Measurements from ENCODE around the gene FCHO1. TPM values are rescaled to one million over a fixed set of nuclear protein-coding genes. Genes with fewer than 3 reads are reported as not detected.
A peak's percentile ranks its signal among the peaks of the same experiment; 100 is the strongest.

FCHO1 gene
- total and polyA plus RNA-seq, 12 donors: 0.91 to 7.1 (median 2.9) TPM

DNA sequence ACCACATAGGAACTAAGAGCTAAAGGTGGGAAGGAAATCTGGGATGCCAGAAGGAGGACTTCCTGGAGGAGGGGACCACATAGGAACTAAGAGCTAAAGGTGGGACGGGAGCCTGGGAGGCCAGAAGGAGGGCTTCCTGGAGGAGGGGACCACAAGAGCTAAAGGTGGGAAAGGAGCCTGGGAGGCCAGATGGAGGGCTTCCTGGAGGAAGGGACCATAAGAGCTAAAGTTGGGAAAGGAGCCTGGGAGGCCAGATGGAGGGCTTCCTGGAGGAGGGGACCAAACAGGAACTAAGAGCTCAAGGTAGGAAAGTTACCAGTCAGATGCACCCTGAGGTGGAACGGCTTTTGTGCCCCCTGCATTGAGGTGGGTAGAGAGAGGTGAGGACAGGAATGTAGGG lies 9.8 kb upstream of the FCHO1 start:
- Histone ChIP-seq H3K36me3 (replicated peaks in 1 of 2) (no peaks in the 10 kb centered on the region), H3K4me3 (no peak overlapping the region), H3K4me1 (replicated peaks in 1 of 2) (no peaks in the 10 kb centered on the region), H3K27ac (no peak overlapping the region), H3K27me3 (no peaks in the 10 kb centered on the region), H3K9me3 (replicated peaks in 1 of 3) (no peaks in the 10 kb centered on the region)
- WGBS, 4 donors: 87 to 100% (median 93%) methylated on average over 2 of the region's 2 CpGs
- TF ChIP-seq, protein P1, sequence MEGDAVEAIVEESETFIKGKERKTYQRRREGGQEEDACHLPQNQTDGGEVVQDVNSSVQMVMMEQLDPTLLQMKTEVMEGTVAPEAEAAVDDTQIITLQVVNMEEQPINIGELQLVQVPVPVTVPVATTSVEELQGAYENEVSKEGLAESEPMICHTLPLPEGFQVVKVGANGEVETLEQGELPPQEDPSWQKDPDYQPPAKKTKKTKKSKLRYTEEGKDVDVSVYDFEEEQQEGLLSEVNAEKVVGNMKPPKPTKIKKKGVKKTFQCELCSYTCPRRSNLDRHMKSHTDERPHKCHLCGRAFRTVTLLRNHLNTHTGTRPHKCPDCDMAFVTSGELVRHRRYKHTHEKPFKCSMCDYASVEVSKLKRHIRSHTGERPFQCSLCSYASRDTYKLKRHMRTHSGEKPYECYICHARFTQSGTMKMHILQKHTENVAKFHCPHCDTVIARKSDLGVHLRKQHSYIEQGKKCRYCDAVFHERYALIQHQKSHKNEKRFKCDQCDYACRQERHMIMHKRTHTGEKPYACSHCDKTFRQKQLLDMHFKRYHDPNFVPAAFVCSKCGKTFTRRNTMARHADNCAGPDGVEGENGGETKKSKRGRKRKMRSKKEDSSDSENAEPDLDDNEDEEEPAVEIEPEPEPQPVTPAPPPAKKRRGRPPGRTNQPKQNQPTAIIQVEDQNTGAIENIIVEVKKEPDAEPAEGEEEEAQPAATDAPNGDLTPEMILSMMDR (IDR thresholded peaks at IDR 0.05): no peak
- no peak for TF ChIP-seq POLR2A (IDR thresholded peaks at IDR 0.05)
- no peak for DNase-seq
- intact Hi-C loops (cut with DNase I): no loop called here

DNA sequence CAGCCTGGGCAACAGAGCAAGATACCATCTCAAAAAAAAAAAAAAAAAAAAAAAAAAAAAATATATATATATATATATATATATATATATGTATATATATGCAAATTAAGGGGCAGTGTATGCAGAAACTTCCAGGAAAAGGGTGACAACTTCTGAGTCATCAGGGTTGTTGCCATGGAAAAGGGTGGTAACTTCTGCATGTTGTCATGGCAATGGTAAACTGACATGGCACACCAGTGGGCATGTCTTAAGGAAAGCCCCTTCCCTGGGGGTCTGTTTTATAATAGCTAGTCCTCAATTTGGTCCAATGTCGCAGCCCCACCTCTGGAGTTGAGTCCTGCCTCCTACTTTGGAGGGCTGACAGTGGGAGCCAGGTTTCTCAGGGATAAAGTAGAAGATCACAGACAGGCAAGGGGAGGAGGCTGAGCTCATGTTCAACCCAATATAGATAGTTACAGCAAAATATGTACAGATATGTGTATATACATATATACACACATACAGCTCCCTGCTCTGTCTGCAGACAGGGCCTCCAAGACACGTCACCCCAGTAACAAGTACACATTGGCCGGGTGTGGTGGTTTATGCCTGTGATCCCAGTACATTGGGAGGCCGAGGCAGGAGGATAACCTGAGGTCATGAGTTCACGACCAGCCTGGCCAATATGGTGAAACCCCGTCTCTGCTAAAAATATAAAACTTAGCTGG lies 7.2 kb upstream of the FCHO1 start:
- no peaks in the 10 kb centered on the region for H3K27me3 ChIP-seq
- intact Hi-C loops (cut with DNase I): no loop called here
- peaks cover 5 to 7% of the 10 kb centered on the region in 2 donors for H3K4me1 ChIP-seq (replicated peaks in 1 of 2)
- TF ChIP-seq POLR2A (IDR thresholded peaks at IDR 0.05): no peak
- TF ChIP-seq, protein P1 (IDR thresholded peaks at IDR 0.05): no peak
- no peaks in the 10 kb centered on the region for H3K36me3 ChIP-seq (replicated peaks in 1 of 2)
- no peak for DNase-seq
- no peak overlapping the region for H3K27ac ChIP-seq
- H3K9me3 ChIP-seq (replicated peaks in 1 of 3): no peaks in the 10 kb centered on the region
- H3K4me3 ChIP-seq: no peak overlapping the region
- WGBS, 4 donors: 73 to 87% (median 82%) methylated on average over 6 of the region's 6 CpGs

DNA sequence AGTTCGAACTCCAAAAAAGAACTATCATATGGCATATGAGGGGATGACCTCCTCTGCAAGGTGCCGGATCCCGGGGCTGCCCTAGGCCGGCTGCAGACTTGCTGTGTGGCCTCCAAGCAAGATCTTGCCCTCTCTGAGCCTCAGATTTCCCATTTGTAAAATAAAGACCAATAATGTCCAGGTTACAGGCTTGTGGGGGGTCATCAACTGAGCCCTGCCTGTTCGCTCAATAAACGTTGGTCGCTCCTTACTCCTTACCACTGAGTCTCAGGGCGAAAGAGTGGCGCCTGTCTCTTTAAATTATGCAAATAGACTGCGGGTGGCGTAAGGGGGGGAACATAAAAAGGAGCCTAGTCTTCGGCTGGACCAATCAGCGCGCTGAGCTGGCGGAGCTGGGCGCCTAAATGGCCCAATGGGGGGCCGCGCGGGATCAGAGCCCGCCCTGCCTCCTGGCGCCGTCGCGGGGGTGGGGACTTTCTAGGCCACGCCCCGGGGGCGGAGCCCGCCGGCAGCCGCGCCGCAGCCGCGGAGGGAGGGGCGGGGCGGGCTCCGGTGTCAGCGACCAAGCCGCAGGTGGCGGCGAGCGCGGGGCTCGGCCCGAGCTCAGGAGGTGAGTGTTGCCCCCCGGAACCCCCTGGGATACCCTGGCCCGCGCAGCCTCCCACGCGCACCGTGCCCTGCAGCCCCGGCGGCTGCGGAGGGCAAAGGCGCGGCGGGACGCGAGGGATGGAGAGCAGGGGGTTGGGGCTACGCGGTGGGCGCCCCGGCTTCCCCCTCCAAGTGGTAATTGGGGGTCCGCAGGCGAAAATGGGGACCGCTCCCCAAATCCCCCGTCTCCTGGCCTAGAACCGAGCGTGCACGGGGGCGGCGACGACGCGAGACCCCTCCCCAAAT lies 3.8 kb upstream of the FCHO1 start:
- H3K9me3 ChIP-seq (replicated peaks in 1 of 3): no peaks in the 10 kb centered on the region
- H3K36me3 ChIP-seq (replicated peaks in 1 of 2): no peaks in the 10 kb centered on the region
- 5 to 21% (median 14%) methylated on average over 8 to 74 of the region's 75 CpGs for WGBS, 4 donors
- peak overlapping the region in 1 of 4 donors; percentile 48 for H3K4me3 ChIP-seq
- H3K27me3 ChIP-seq: no peaks in the 10 kb centered on the region
- intact Hi-C loops (cut with DNase I): no loop called here
- DNase-seq: peak; percentile 93 to 98 (median 96)
- peaks cover 9 to 18% of the 10 kb centered on the region in 2 donors for H3K4me1 ChIP-seq (replicated peaks in 1 of 2)
- TF ChIP-seq, protein P1 (IDR thresholded peaks at IDR 0.05): no peak
- no peak for TF ChIP-seq POLR2A (IDR thresholded peaks at IDR 0.05)
- no peak overlapping the region for H3K27ac ChIP-seq

DNA sequence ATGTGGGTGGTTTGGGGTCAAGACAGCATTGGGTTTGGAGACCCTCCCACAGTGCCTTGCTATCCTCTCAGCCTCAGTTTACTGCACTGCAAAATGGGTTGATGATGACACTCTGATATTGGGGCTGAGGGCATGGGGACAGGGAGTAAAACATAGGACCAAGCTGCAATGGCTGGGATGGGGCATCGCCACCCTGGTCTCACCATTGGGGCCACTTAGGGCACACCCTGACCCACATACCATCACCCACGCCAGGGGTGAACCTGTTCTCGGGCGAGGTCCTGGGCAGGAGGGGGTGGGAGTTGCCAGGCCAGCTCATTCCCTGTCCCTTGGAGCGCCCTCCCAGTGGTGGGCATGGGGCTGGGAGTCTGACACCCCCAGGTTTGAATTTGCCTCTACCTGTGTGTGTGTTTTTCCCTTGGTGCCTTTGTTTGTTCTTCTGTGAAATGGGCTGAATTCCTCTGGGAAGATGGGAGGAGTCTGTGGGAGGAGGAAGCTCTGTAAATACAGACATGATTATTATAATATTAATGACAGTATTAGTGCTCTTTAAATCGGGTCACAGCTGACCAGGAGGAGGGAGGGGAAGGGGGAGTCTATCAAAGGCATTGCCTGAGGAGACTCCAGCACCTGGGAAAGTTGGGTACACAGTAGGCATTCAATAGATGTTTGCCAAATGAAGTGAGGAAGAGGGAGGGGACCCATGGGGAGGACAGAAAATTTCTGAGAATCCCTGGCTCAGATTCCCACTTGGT lies 2.2 kb upstream of the FCHO1 start:
- intact Hi-C loops (cut with DNase I): no loop called here
- H3K27ac ChIP-seq: peak overlapping the region in 2 of 5 donors; percentile 59 to 72
- no peaks in the 10 kb centered on the region for H3K36me3 ChIP-seq (replicated peaks in 1 of 2)
- peaks cover 11 to 21% of the 10 kb centered on the region in 2 donors for H3K4me1 ChIP-seq (replicated peaks in 1 of 2)
- 50 to 73% (median 67%) methylated on average over 2 to 6 of the region's 6 CpGs for WGBS, 4 donors
- no peaks in the 10 kb centered on the region for H3K27me3 ChIP-seq
- H3K9me3 ChIP-seq (replicated peaks in 1 of 3): no peaks in the 10 kb centered on the region
- TF ChIP-seq, protein P1 (IDR thresholded peaks at IDR 0.05): no peak
- TF ChIP-seq POLR2A (IDR thresholded peaks at IDR 0.05): no peak
- no peak overlapping the region for H3K4me3 ChIP-seq
- DNase-seq: no peak
